SK-N-SH (cell line): ENCODE results near the gene CPEB4. TPM values are rescaled to one million over a fixed set of nuclear protein-coding genes. Genes with fewer than 3 reads are reported as not detected.
A peak's percentile ranks its signal among the peaks of the same experiment; 100 is the strongest.

Experiments
- CTCF ChIA-PET: fragments of 300-600, 350-600 bp; formaldehyde crosslinking; extraction: SDS; loops from one replicate; lab custom pipeline; 2021; lab: Yijun Ruan, JAX
- POLR2A ChIA-PET: fragments of 350-600 bp; sonication (Branson Sonifier 250); formaldehyde crosslinking; extraction: SDS; loops from one replicate; lab custom pipeline; 2020; ENCODE audit warnings: antibody characterized with exemption, inconsistent platforms; lab: Yijun Ruan, JAX
- DNase-seq: peaks from one replicate; pipeline ENCODE4 v3.0.0; 2012
- H2AFZ ChIP-seq: fragments of 200-600 bp; sonication (generic); 2 replicates; pipeline ENCODE4 v1.8.1; 2016; ENCODE audit warnings: antibody characterized with exemption, mild to moderate bottlenecking, low read depth
- H3F3A ChIP-seq: fragments of 200-600 bp; sonication (generic); replicated peaks from 2 replicates; pipeline ENCODE3; 2016; ENCODE audit warnings: antibody characterized with exemption, mild to moderate bottlenecking; ENCODE audit not compliant: insufficient read depth
- H3K27ac ChIP-seq, 2 experiments: fragments of 200-500 bp in 1 of 2; fragments of 200-600 bp in 1 of 2; sonication (Bioruptor generic) in 1 of 2; sonication (generic), shearing (Covaris generic) in 1 of 2; 2 replicates each; pipeline versions ENCODE4 v1.5.1 to v1.6.1; 2014 to 2016; ENCODE audit warnings: low read depth in 2 of 2, inconsistent platforms in 1 of 2, low read length in 1 of 2, mild to moderate bottlenecking in 1 of 2, mixed read lengths in 1 of 2
- H3K27me3 ChIP-seq: fragments of 200-600 bp; sonication (generic), shearing (Covaris generic); 2 replicates; pipeline ENCODE4 v1.6.1; 2016; ENCODE audit warnings: mixed run types; ENCODE audit not compliant: insufficient read depth
- H3K36me3 ChIP-seq, 2 experiments: fragments of 200-500 bp in 1 of 2; fragments of 200-600 bp in 1 of 2; sonication (Bioruptor generic) in 1 of 2; sonication (generic) in 1 of 2; replicated peaks in 1 of 2; 2 replicates each; pipeline versions ENCODE3 to v1.5.1; 2014 to 2016; ENCODE audit warnings: low read length in 1 of 2, mild to moderate bottlenecking in 1 of 2; ENCODE audit not compliant: insufficient read depth in 2 of 2, control insufficient read depth in 1 of 2
- H3K4me1 ChIP-seq, 2 experiments: fragments of 200-500 bp in 1 of 2; fragments of 200-600 bp in 1 of 2; sonication (Bioruptor generic) in 1 of 2; sonication (generic), shearing (Covaris generic) in 1 of 2; 2 replicates each; pipeline versions ENCODE4 v1.5.1 to v1.6.1; 2014 to 2016; ENCODE audit warnings: low read depth in 1 of 2, low read length in 1 of 2, mixed run types in 1 of 2; ENCODE audit not compliant: insufficient read depth in 2 of 2, control insufficient read depth in 1 of 2
- H3K4me2 ChIP-seq: fragments of 200-600 bp; sonication (generic), shearing (Covaris generic); 2 replicates; pipeline ENCODE4 v1.6.1; 2017; ENCODE audit warnings: mixed run types
- H3K4me3 ChIP-seq, 2 experiments: fragments of 200-500 bp in 1 of 2; fragments of 200-600 bp in 1 of 2; sonication (Bioruptor generic) in 1 of 2; sonication (generic), shearing (Covaris generic) in 1 of 2; 2 replicates each; pipeline versions ENCODE4 v1.5.1 to v1.8.1; 2014 to 2016; ENCODE audit warnings: low read depth in 2 of 2, inconsistent platforms in 1 of 2, low read length in 1 of 2, mild to moderate bottlenecking in 1 of 2, mixed read lengths in 1 of 2, moderate library complexity in 1 of 2
- H3K79me2 ChIP-seq: fragments of 200-600 bp; sonication (generic); 2 replicates; pipeline ENCODE4 v1.8.1; 2017; ENCODE audit warnings: mild to moderate bottlenecking; ENCODE audit not compliant: insufficient read depth
- H3K9ac ChIP-seq: fragments of 200-600 bp; sonication (generic); 2 replicates; pipeline ENCODE4 v1.6.1; 2017; ENCODE audit warnings: mixed run types
- H3K9me2 ChIP-seq: fragments of 200-600 bp; sonication (generic); 2 replicates; pipeline ENCODE4 v1.6.1; 2017; ENCODE audit warnings: mixed run types
- H3K9me3 ChIP-seq: fragments of 200-600 bp; sonication (generic); 2 replicates; pipeline ENCODE4 v1.6.1; 2017; ENCODE audit warnings: mixed run types, mild to moderate bottlenecking, moderate library complexity
- H4K20me1 ChIP-seq: fragments of 200-600 bp; sonication (generic); 2 replicates; pipeline ENCODE4 v1.6.1; 2017; ENCODE audit warnings: mild to moderate bottlenecking, mixed run types; ENCODE audit not compliant: insufficient read depth
- ELF1 ChIP-seq: IDR thresholded peaks from 2 replicates; pipeline ENCODE4 v1.4.0; 2012
- EP300 ChIP-seq, 2 experiments: IDR thresholded peaks; 2 replicates each; pipeline versions ENCODE4 v1.4.0 to v1.6.1; 2012; ENCODE audit warnings: borderline replicate concordance in 1 of 2, low read depth in 1 of 2, low read length in 1 of 2
- FOSL2 ChIP-seq: IDR thresholded peaks from 2 replicates; pipeline ENCODE4 v1.4.0; 2012; ENCODE audit warnings: low read depth, mild to moderate bottlenecking, moderate library complexity, borderline replicate concordance
- FOXJ3 ChIP-seq: sonication (generic); formaldehyde crosslinking; IDR thresholded peaks from 2 replicates; pipeline ENCODE4 v1.5.1; 2020; ENCODE audit warnings: mild to moderate bottlenecking, missing genetic modification reagents
- IRF3 ChIP-seq: fragments of 150-350 bp; IDR thresholded peaks from 2 replicates; pipeline ENCODE4 v1.6.1; 2016; ENCODE audit warnings: mild to moderate bottlenecking, low read depth, low read length
- MAX ChIP-seq: IDR thresholded peaks from 2 replicates; pipeline ENCODE4 v1.4.0; 2012; ENCODE audit warnings: low read depth
- MEF2A ChIP-seq: IDR thresholded peaks from 2 replicates; pipeline ENCODE4 v1.4.0; 2012; ENCODE audit warnings: low read depth, borderline replicate concordance
- NFIC ChIP-seq: IDR thresholded peaks from 2 replicates; pipeline ENCODE4 v1.4.0; 2012; ENCODE audit warnings: borderline replicate concordance
- RAD21 ChIP-seq: IDR thresholded peaks from 2 replicates; pipeline ENCODE4 v1.6.1; 2012; ENCODE audit warnings: mild to moderate bottlenecking, low read length
- TEAD4 ChIP-seq: IDR thresholded peaks from 2 replicates; pipeline ENCODE4 v1.4.0; 2012; ENCODE audit warnings: mild to moderate bottlenecking, borderline replicate concordance; ENCODE audit not compliant: insufficient read depth
- USF1 ChIP-seq: IDR thresholded peaks from 2 replicates; pipeline ENCODE4 v1.4.0; 2012; ENCODE audit warnings: low read depth, borderline replicate concordance
- USF2 ChIP-seq: fragments of 150-350 bp; IDR thresholded peaks from 2 replicates; pipeline ENCODE4 v1.6.1; 2017; ENCODE audit warnings: antibody characterized with exemption, low read length, low read depth, borderline replicate concordance
- YY1 ChIP-seq: IDR thresholded peaks from 2 replicates; pipeline ENCODE4 v1.4.0; 2012; ENCODE audit warnings: low read depth, mild to moderate bottlenecking
- WGBS: methylation state at CpG from one replicate; pipeline ENCODE4 v1.1.6; 2017; ENCODE audit warnings: low lambda C conversion rate; 5-methylcytosine and 5-hydroxymethylcytosine counted together
- polyA plus RNA-seq, 3 experiments: library from polyadenylated mRNA; depleted of rRNA; stranded (reverse); fragments of >200 nt; gene quantifications; 2 replicates each; pipeline ENCODE4 v1.2.3, GENCODE V29; 2012

CPEB4 gene
- polyA plus RNA-seq, 1 of the 3 experiments (the other 2 are of a cell fraction): 6.8 TPM

GRCh38 chr5:173954671-173955521, 66.7 kb downstream of the CPEB4 start (continued):
- TF ChIP-seq FOXJ3 (CRISPR knock-in tag): no peak
- TF ChIP-seq, all 33 proteins: peak for 0

GRCh38 chr5:173960986-173961385, 72.8 kb downstream of the CPEB4 start:
- H3K9me2 ChIP-seq: no peaks in the 10 kb centered on the region
- no peaks in the 10 kb centered on the region for H4K20me1 ChIP-seq
- CTCF ChIA-PET: interaction anchor here (4.0 kb wide), 1 partner anchor 12 kb away, joined by 26 read pairs; no protein-coding TSS in a partner anchor

GRCh38 chr5:173961418-173961817, 73.3 kb downstream of the CPEB4 start:
- POLR2A ChIA-PET: no interaction called here
- H3K9me2 ChIP-seq: no peaks in the 10 kb centered on the region
- H3K79me2 ChIP-seq: no peaks in the 10 kb centered on the region
- no peak overlapping the region for H3K4me2 ChIP-seq
- H2AFZ ChIP-seq: no peak overlapping the region
- no peaks in the 10 kb centered on the region for H3K9me3 ChIP-seq
- DNase-seq: no peak
- peaks cover 12% of the 10 kb centered on the region for H3F3A ChIP-seq
- no peak overlapping the region for H3K4me3 ChIP-seq
- TF ChIP-seq NFIC: no peak
- TF ChIP-seq, all 33 proteins: peak for 0
- H4K20me1 ChIP-seq: no peaks in the 10 kb centered on the region
- WGBS: 78% methylated on average over 1 of the region's 1 CpG
- peaks cover 4 to 5% of the 10 kb centered on the region in 2 experiments; a peak in 2 of 4 replicates for H3K4me1 ChIP-seq
- no peaks in the 10 kb centered on the region for H3K27me3 ChIP-seq
- no peak overlapping the region for H3K9ac ChIP-seq
- CTCF ChIA-PET: interaction anchor here (4.0 kb wide), 1 partner anchor 12 kb away, joined by 26 read pairs; no protein-coding TSS in a partner anchor
- H3K36me3 ChIP-seq: peaks cover 23 to 31% of the 10 kb centered on the region in 2 experiments
- no peak overlapping the region for H3K27ac ChIP-seq

More at GRCh38 chr5:173960986-173961385, 72.8 kb downstream of the CPEB4 start:
- no peaks in the 10 kb centered on the region for H3K9me3 ChIP-seq
- H3K27ac ChIP-seq: no peak overlapping the region
- WGBS: 78% methylated on average over 2 of the region's 2 CpGs
- TF ChIP-seq FOSL2 (no peak), YY1 (no peak), RAD21 (no peak), EP300 (IDR thresholded peaks at IDR 0.05; ENCODE audit: borderline replicate concordance in 1 of 2, low read depth in 1 of 2, low read length in 1 of 2) (no peak), NFIC (no peak)
- H3K27me3 ChIP-seq: no peaks in the 10 kb centered on the region
- DNase-seq: no peak
- peaks cover 12% of the 10 kb centered on the region for H3F3A ChIP-seq
- H2AFZ ChIP-seq: no peak overlapping the region
- no peak overlapping the region for H3K4me2 ChIP-seq
- H3K79me2 ChIP-seq: no peaks in the 10 kb centered on the region
- no peak overlapping the region for H3K4me3 ChIP-seq
- H3K36me3 ChIP-seq: peaks cover 23 to 33% of the 10 kb centered on the region in 2 experiments
- H3K9ac ChIP-seq: no peak overlapping the region
- H3K4me1 ChIP-seq: peaks cover 4 to 5% of the 10 kb centered on the region in 2 experiments; a peak in 2 of 4 replicates
- POLR2A ChIA-PET: no interaction called here

GRCh38 chr5:173962436-173962972, 74.4 kb downstream of the CPEB4 start:
- H3K4me1 ChIP-seq: peaks cover 4 to 5% of the 10 kb centered on the region in 2 experiments; a peak in 2 of 4 replicates
- ChIA-PET CTCF (interaction anchor here (0.7 to 4.0 kb wide), 11 partner anchors 8 to 347 kb away, joined by 3 to 26 read pairs (median 4); partner anchors contain the start of gene BOD1), POLR2A (interaction anchor here (1.1 to 1.8 kb wide), 5 partner anchors 26 to 185 kb away, joined by 3 to 4 read pairs (median 3); partner anchors contain the start of gene CPEB4)
- no peak overlapping the region for H2AFZ ChIP-seq
- no peak overlapping the region for H3K9ac ChIP-seq
- no peak overlapping the region for H3K4me2 ChIP-seq
- WGBS: 90% methylated on average over 3 of the region's 3 CpGs
- no peaks in the 10 kb centered on the region for H4K20me1 ChIP-seq
- H3K9me3 ChIP-seq: no peaks in the 10 kb centered on the region
- peaks cover 12 to 26% of the 10 kb centered on the region in 2 experiments for H3K36me3 ChIP-seq
- H3F3A ChIP-seq: peaks cover 12% of the 10 kb centered on the region
- H3K27ac ChIP-seq: peak overlapping the region; percentile 62 to 76; a peak in 2 of 4 replicates
- H3K4me3 ChIP-seq: no peak overlapping the region
- TF ChIP-seq RAD21 (no peak), ELF1 (no peak), MEF2A (no peak), USF1 (no peak), FOXJ3 (CRISPR knock-in tag) (no peak), MAX (no peak), USF2 (no peak), TEAD4 (no peak), IRF3 (no peak)
- H3K9me2 ChIP-seq: no peaks in the 10 kb centered on the region
- H3K79me2 ChIP-seq: no peaks in the 10 kb centered on the region
- no peaks in the 10 kb centered on the region for H3K27me3 ChIP-seq
- no peak for DNase-seq
